WTC11 (cell line): Measurements from ENCODE around the gene GRAMD4. TPM values are rescaled to one million over a fixed set of nuclear protein-coding genes. Genes with fewer than 3 reads are reported as not detected.

Source experiments
- ATAC-seq: fragments of 200-7000 bp; cut with Tn5 transposase; 2 replicates; pipeline ENCODE4 v1.10.0; 2021; ENCODE audit warnings: mild to moderate bottlenecking, moderate library complexity
- CTCF ChIA-PET: fragments of 300-600 bp; sonication (Branson Sonifier 250); formaldehyde crosslinking; loops from one replicate; lab custom pipeline; 2021; ENCODE audit warnings: antibody characterized with exemption; lab: Charles Lee
- POLR2A ChIA-PET: fragments of 350-600 bp; sonication (Branson Sonifier 250); formaldehyde crosslinking; loops from one replicate; lab custom pipeline; 2021; ENCODE audit warnings: antibody characterized with exemption; lab: Charles Lee
- DNase-seq: peaks from one replicate; pipeline ENCODE4 v3.0.0; 2021; ENCODE audit warnings: low spot score
- H3K27ac Mint-ChIP-seq: 2 replicates; pipeline ENCODE4 v1.8.0; 2021; ENCODE audit warnings: mixed read lengths
- H3K27me3 Mint-ChIP-seq: 2 replicates; pipeline ENCODE4 v1.8.0; 2021; ENCODE audit warnings: low read depth, mild to moderate bottlenecking, moderate library complexity, mixed read lengths
- H3K36me3 Mint-ChIP-seq: 2 replicates; pipeline ENCODE4 v1.8.0; 2021; ENCODE audit warnings: mixed read lengths
- H3K4me1 Mint-ChIP-seq: 2 replicates; pipeline ENCODE4 v1.8.0; 2022; ENCODE audit warnings: mixed read lengths
- H3K4me3 Mint-ChIP-seq: 2 replicates; pipeline ENCODE4 v1.8.0; 2021; ENCODE audit warnings: mild to moderate bottlenecking, moderate library complexity, mixed read lengths
- H3K9me3 Mint-ChIP-seq: 2 replicates; pipeline ENCODE4 v1.8.0; 2021; ENCODE audit warnings: mixed read lengths
- ATF2 ChIP-seq: sonication (generic); formaldehyde crosslinking; IDR thresholded peaks from 2 replicates; pipeline ENCODE4 v1.8.1; 2022; ENCODE audit warnings: low read depth, missing genetic modification reagents, borderline replicate concordance
- CBFB ChIP-seq: sonication (generic); formaldehyde crosslinking; IDR thresholded peaks from 2 replicates; pipeline ENCODE4 v1.8.1; 2022; ENCODE audit warnings: mild to moderate bottlenecking, low read depth, missing genetic modification reagents
- CREM ChIP-seq: sonication (generic); formaldehyde crosslinking; IDR thresholded peaks from 2 replicates; pipeline ENCODE4 v1.8.1; 2022; ENCODE audit warnings: mild to moderate bottlenecking, missing genetic modification reagents, moderate library complexity
- CTCF ChIP-seq: fragments of 200-600 bp; IDR thresholded peaks from 2 replicates; pipeline ENCODE4 v1.8.0; 2022; ENCODE audit warnings: antibody characterized with exemption
- EMX1 ChIP-seq: fragments of 250-450 bp; sonication (Bioruptor Pico); IDR thresholded peaks from 2 replicates; pipeline ENCODE4 v1.8.0; 2021; ENCODE audit warnings: mild to moderate bottlenecking
- ERG ChIP-seq: fragments of 250-450 bp; sonication (Bioruptor Pico); IDR thresholded peaks from 2 replicates; pipeline ENCODE4 v1.8.0; 2021; ENCODE audit warnings: mild to moderate bottlenecking
- FOXJ3 ChIP-seq: sonication (generic); formaldehyde crosslinking; IDR thresholded peaks from 2 replicates; pipeline ENCODE4 v1.9.0; 2021; ENCODE audit warnings: missing genetic modification reagents, mild to moderate bottlenecking, borderline replicate concordance
- HMGA2 ChIP-seq: fragments of 250-450 bp; sonication (Bioruptor Pico); IDR thresholded peaks from 2 replicates; pipeline ENCODE4 v1.4.0; 2021; ENCODE audit warnings: mild to moderate bottlenecking, moderate library complexity
- MAX ChIP-seq: sonication (generic); formaldehyde crosslinking; IDR thresholded peaks from 2 replicates; pipeline ENCODE4 v1.8.0; 2022; ENCODE audit warnings: mild to moderate bottlenecking, missing genetic modification reagents
- NFE2L1 ChIP-seq: sonication (generic); formaldehyde crosslinking; IDR thresholded peaks from 2 replicates; pipeline ENCODE4 v1.8.1; 2023; ENCODE audit warnings: missing genetic modification reagents
- NFYB ChIP-seq: sonication (generic); formaldehyde crosslinking; conservative IDR thresholded peaks from 2 replicates; pipeline ENCODE4 v1.8.0; 2022; ENCODE audit warnings: low read depth, missing genetic modification reagents
- SMAD4 ChIP-seq: sonication (generic); formaldehyde crosslinking; IDR thresholded peaks from 2 replicates; pipeline ENCODE4 v1.8.0; 2022; ENCODE audit warnings: mild to moderate bottlenecking, missing genetic modification reagents
- TCF7 ChIP-seq: sonication (generic); formaldehyde crosslinking; IDR thresholded peaks from 2 replicates; pipeline ENCODE4 v1.8.0; 2022; ENCODE audit warnings: mild to moderate bottlenecking, low read depth, missing genetic modification reagents, moderate library complexity
- USF2 ChIP-seq: sonication (generic); formaldehyde crosslinking; IDR thresholded peaks from 2 replicates; pipeline ENCODE4 v1.8.1; 2023; ENCODE audit warnings: mild to moderate bottlenecking, missing genetic modification reagents, moderate library complexity
- ZBTB21 ChIP-seq: sonication (generic); formaldehyde crosslinking; IDR thresholded peaks from 2 replicates; pipeline ENCODE4 v1.8.1; 2023; ENCODE audit warnings: mild to moderate bottlenecking, missing genetic modification reagents, borderline replicate concordance
- ZNF512 ChIP-seq: sonication (generic); formaldehyde crosslinking; IDR thresholded peaks from 2 replicates; pipeline ENCODE4 v1.8.1; 2022; ENCODE audit warnings: missing genetic modification reagents, borderline replicate concordance
- ZNF532 ChIP-seq: fragments of 250-450 bp; sonication (Bioruptor Pico); IDR thresholded peaks from 2 replicates; pipeline ENCODE4 v1.9.0; 2021; ENCODE audit warnings: mild to moderate bottlenecking, borderline replicate concordance
- total RNA-seq: library from RNA; stranded (reverse); gene quantifications from 3 replicates; pipeline ENCODE4 v1.2.3, GENCODE V29; 2021

Gene GRAMD4
- total RNA-seq, 1 experiment from 2014 or later: 41.0 TPM

- no peak overlapping the region for H3K4me3 Mint-ChIP-seq
- no peak overlapping the region for H3K27ac Mint-ChIP-seq
- no peaks in the 10 kb centered on the region for H3K27me3 Mint-ChIP-seq
- ChIA-PET CTCF (no interaction called here), POLR2A (no interaction called here)
- TF ChIP-seq CBFB (CRISPR knock-in tag) (no peak), FOXJ3 (no peak)
- H3K9me3 Mint-ChIP-seq: no peaks in the 10 kb centered on the region
- ATAC-seq: no peak
- no peaks in the 10 kb centered on the region for H3K36me3 Mint-ChIP-seq
- no peak for DNase-seq
- H3K4me1 Mint-ChIP-seq: peaks cover 5% of the 10 kb centered on the region
These were observed 43.4 kb downstream of the GRAMD4 start for GRCh38 chr22:46663436-46664100.

- ATAC-seq: no peak
- H3K4me1 Mint-ChIP-seq: peaks cover 5% of the 10 kb centered on the region
- no peaks in the 10 kb centered on the region for H3K27me3 Mint-ChIP-seq
- H3K9me3 Mint-ChIP-seq: no peaks in the 10 kb centered on the region
- no peak overlapping the region for H3K27ac Mint-ChIP-seq
- H3K36me3 Mint-ChIP-seq: peaks cover 3% of the 10 kb centered on the region; the same call in 1 of the 2 replicates
- DNase-seq: no peak
- ChIA-PET POLR2A (no interaction called here), CTCF (no interaction called here)
- no peak for TF ChIP-seq TCF7
- TF ChIP-seq SMAD4 (CRISPR knock-in tag): no peak
- TF ChIP-seq ZNF532 (CRISPR knock-in tag): no peak
- no peak for TF ChIP-seq CREM (CRISPR knock-in tag)
- TF ChIP-seq EMX1 (CRISPR knock-in tag): no peak
- TF ChIP-seq CTCF: no peak
- TF ChIP-seq NFYB: no peak
- no peak for TF ChIP-seq MAX (CRISPR knock-in tag)
- H3K4me3 Mint-ChIP-seq: no peak overlapping the region
These were observed 44.2 kb downstream of the GRAMD4 start for GRCh38 chr22:46664301-46664855.

- CTCF ChIA-PET: interaction anchor here (0.7 to 2.2 kb wide), 2 partner anchors 102 to 298 kb away, joined by 3 to 12 read pairs; no protein-coding TSS in a partner anchor
- peaks cover 3% of the 10 kb centered on the region; the same call in 1 of the 2 replicates for H3K36me3 Mint-ChIP-seq
- H3K9me3 Mint-ChIP-seq: no peaks in the 10 kb centered on the region
- DNase-seq (no peak), ATAC-seq (no peak)
- POLR2A ChIA-PET: no interaction called here
- H3K4me3 Mint-ChIP-seq: no peak overlapping the region
- H3K27me3 Mint-ChIP-seq: no peaks in the 10 kb centered on the region
- H3K4me1 Mint-ChIP-seq: peaks cover 2% of the 10 kb centered on the region
- no peak overlapping the region for H3K27ac Mint-ChIP-seq
- TF ChIP-seq ERG: no peak
- TF ChIP-seq ATF2 (CRISPR knock-in tag): no peak
- no peak for TF ChIP-seq ZNF512 (CRISPR knock-in tag)
- TF ChIP-seq HMGA2 (CRISPR knock-in tag): no peak
- TF ChIP-seq TCF7: no peak
- no peak for TF ChIP-seq USF2 (CRISPR knock-in tag)
- no peak for TF ChIP-seq CBFB (CRISPR knock-in tag)
- no peak for TF ChIP-seq FOXJ3
- no peak for TF ChIP-seq ZBTB21 (CRISPR knock-in tag)
- no peak for TF ChIP-seq NFE2L1 (CRISPR knock-in tag)
These were observed 45.0 kb downstream of the GRAMD4 start for GRCh38 chr22:46665151-46665695.
